ENCODE measurements around the gene TUBGCP3. TPM values are rescaled to one million over a fixed set of nuclear protein-coding genes. Genes with fewer than 3 reads are reported as not detected.

TUBGCP3 gene
- total RNA-seq, 2 donors from 2014 or later = 24.9 to 39.4 TPM

DNA sequence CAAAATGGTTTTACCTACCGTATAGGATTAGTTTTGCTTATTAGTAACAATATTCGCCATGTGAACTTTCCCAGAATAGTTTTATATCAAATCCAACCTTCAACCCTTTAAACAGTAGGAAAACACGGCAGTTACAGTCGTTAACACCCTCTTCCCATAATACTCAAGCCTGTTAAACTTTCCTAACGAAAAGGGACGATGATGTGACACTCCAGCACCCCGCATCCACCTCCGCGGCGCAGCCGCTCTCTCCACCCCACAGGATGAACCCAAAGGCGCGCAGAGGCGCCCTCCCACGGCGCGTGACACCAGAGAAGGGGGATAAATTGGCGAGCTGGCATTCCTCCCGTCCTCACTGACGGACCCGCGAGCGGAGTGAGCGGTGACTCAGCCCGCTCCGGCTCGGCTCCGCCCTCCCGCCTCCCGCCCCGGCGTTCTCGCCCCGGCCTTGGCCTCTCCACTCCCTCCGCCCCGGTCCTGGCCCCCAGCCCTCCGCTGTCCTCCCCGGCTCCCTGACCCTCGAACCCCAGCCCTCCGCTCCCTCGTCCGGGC lies 665 bp downstream of the TUBGCP3 start:
- peak overlapping the region; percentile 99 for H3K27ac ChIP-seq
- TF ChIP-seq, protein P1, sequence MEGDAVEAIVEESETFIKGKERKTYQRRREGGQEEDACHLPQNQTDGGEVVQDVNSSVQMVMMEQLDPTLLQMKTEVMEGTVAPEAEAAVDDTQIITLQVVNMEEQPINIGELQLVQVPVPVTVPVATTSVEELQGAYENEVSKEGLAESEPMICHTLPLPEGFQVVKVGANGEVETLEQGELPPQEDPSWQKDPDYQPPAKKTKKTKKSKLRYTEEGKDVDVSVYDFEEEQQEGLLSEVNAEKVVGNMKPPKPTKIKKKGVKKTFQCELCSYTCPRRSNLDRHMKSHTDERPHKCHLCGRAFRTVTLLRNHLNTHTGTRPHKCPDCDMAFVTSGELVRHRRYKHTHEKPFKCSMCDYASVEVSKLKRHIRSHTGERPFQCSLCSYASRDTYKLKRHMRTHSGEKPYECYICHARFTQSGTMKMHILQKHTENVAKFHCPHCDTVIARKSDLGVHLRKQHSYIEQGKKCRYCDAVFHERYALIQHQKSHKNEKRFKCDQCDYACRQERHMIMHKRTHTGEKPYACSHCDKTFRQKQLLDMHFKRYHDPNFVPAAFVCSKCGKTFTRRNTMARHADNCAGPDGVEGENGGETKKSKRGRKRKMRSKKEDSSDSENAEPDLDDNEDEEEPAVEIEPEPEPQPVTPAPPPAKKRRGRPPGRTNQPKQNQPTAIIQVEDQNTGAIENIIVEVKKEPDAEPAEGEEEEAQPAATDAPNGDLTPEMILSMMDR (IDR thresholded peaks at IDR 0.05) = no peak
- H3K27me3 ChIP-seq = no peaks in the 10 kb centered on the region
- H3K9me3 ChIP-seq = no peaks in the 10 kb centered on the region
- DNase-seq = peak; percentile 87
- H3K36me3 ChIP-seq = no peaks in the 10 kb centered on the region
- H3K4me1 ChIP-seq = no peaks in the 10 kb centered on the region
- H3K9ac ChIP-seq (ENCODE audit: low read depth in 2 of 2, low read length in 2 of 2) = peak overlapping the region; percentile 72 to 94
- H3K4me3 ChIP-seq = peak overlapping the region; percentile 100
- intact Hi-C loops (cut with DNase I) = no loop called here

DNA sequence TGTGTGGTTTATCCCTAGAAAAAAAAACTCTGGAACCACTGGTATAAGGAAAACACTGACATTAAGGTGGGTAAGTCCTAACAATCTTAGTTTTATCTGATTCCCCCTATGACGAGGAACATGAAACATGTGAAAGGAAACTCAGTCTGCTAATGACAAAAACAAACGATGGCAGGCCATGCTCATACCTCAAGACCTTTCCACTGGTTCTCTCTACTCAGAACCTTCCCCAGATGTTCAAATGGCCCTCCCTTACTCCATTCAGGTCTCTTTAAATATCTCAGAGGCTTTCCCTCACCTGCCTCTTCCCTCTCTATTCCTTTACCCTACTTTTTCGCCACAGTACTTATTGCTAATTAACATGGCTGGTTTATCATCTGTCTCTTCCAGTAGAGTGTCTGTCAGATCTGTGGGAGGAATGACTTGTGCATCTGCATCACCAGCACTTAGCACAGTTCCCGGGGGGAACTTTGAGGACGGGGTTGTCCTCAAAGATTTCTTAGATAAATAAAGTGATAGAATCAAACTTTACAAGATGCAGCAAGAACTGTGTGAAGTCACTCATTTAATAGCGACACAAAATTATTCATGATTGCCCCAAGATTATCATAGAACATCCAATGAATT lies 1.5 kb downstream of the TUBGCP3 start:
- Histone ChIP-seq H3K9ac (ENCODE audit: low read depth in 2 of 2, low read length in 2 of 2) (no peak overlapping the region), H3K27ac (peak overlapping the region; percentile 99), H3K27me3 (no peaks in the 10 kb centered on the region), H3K4me1 (no peaks in the 10 kb centered on the region), H3K36me3 (no peaks in the 10 kb centered on the region), H3K4me3 (no peak overlapping the region), H3K9me3 (no peaks in the 10 kb centered on the region)
- DNase-seq = no peak
- TF ChIP-seq, protein P1 (IDR thresholded peaks at IDR 0.05) = no peak
- intact Hi-C loops (cut with DNase I) = no loop called here

DNA sequence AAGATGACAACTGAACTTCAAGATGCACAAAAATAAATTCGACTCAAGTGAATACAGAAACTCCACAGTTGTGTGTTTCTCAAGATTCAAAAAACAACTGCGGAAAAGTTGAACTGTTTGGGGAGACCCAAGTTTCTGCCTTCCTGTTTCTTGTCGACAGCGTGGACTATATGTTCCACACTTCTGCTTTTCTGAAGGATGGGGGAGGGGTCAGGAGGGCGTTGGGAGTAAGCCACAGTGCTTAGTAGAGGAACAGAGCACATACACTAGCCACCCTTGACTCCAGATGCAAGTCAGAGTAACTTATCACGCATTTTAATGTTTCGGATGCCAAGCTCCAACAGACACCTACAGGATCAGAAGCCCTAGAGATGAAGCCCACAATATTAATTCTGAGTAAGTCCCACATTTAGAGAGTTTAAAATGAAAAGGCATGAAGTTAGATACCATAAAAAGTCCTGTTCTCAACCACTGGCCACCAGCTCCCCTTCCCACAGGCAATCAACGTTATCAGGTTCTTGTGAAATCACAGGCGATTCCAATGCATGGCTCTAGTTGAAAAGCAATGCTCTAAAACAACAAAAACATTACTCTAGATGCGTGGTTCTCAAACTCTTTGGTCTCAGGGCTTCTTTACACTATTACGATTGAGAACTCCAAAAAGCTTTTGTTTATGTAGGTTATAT lies 4.2 kb downstream of the TUBGCP3 start:
- TF ChIP-seq, protein P1 (IDR thresholded peaks at IDR 0.05) = no peak
- peak; percentile 43 for DNase-seq
- Histone ChIP-seq H3K36me3 (no peaks in the 10 kb centered on the region), H3K27ac (no peak overlapping the region), H3K4me3 (no peak overlapping the region), H3K9ac (ENCODE audit: low read depth in 2 of 2, low read length in 2 of 2) (no peak overlapping the region), H3K27me3 (no peaks in the 10 kb centered on the region), H3K4me1 (no peaks in the 10 kb centered on the region), H3K9me3 (no peaks in the 10 kb centered on the region)
- intact Hi-C loops (cut with DNase I) = no loop called here

DNA sequence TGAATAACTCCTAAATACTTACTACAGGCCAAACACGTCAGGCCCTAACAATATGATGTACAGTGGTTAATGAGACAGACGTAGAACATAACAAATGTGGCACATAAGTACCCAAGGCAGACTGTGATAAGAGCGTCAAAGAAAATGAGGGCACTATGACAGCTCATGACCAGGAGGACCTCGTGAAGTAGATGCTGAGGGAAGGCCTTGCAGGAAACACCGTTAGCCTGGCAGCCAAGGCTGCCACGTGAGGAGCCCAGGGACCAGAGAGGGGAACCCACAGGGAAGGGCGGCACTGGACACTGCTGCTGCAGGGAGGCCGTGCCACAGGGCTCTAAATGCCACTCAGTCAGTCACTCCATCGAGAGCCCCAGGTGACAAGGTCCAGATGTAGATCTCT lies 5.7 kb downstream of the TUBGCP3 start:
- Histone ChIP-seq H3K4me3 (no peak overlapping the region), H3K9ac (ENCODE audit: low read depth in 2 of 2, low read length in 2 of 2) (no peak overlapping the region), H3K27ac (no peak overlapping the region), H3K36me3 (no peaks in the 10 kb centered on the region), H3K9me3 (no peaks in the 10 kb centered on the region), H3K27me3 (no peaks in the 10 kb centered on the region), H3K4me1 (no peaks in the 10 kb centered on the region)
- DNase-seq = no peak
- TF ChIP-seq, protein P1 (IDR thresholded peaks at IDR 0.05) = no peak
- intact Hi-C loops (cut with DNase I) = no loop called here

DNA sequence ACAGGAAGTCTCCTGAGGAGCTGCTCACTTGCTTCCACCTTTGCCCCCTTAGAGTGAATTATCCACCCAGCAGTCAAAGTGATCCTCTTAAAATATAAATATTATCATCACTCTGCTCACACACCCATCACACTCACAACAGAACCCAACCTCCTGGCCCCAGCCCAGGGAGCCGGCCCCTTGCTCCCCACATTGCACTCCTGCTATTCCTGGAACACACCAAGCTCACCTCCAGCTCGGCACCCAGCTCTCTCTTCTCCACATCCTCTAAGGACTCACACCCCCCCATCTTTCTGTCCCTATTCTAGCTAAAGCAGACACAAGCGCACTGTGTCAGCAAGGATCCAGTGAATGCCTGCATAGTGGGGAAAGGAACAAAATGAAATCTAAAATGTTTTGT lies 7.0 kb downstream of the TUBGCP3 start:
- Histone ChIP-seq H3K36me3 (no peaks in the 10 kb centered on the region), H3K9me3 (no peaks in the 10 kb centered on the region), H3K9ac (ENCODE audit: low read depth in 2 of 2, low read length in 2 of 2) (no peak overlapping the region), H3K4me3 (no peak overlapping the region), H3K4me1 (no peaks in the 10 kb centered on the region), H3K27ac (no peak overlapping the region), H3K27me3 (no peaks in the 10 kb centered on the region)
- TF ChIP-seq, protein P1 (IDR thresholded peaks at IDR 0.05) = no peak
- DNase-seq = no peak
- intact Hi-C loops (cut with DNase I) = no loop called here

All from colonic mucosa (tissue), 4 donors.